Gastrocnemius medialis (tissue), 4 donors: ENCODE measurements around the gene RGMA.

ENCODE experiments used
- POLR2A ChIP-seq, 2 donors: fragments of 450-650 bp; IDR thresholded peaks; one replicate each; pipeline ENCODE4 v1.6.1; 2017; ENCODE audit warnings: antibody characterized with exemption in 2 of 2, mild to moderate bottlenecking in 2 of 2, moderate library complexity in 2 of 2
- TF ChIP-seq, protein P1 (sequence below), 5 experiments: fragments of 450-650 bp in 3 of 5; fragments of 200-600 bp in 2 of 5; sonication (generic) in 2 of 5; IDR thresholded peaks in 4 of 5; conservative IDR thresholded peaks in 1 of 5; 1 replicate in 4 of 5; 2 replicates in 1 of 5; pipeline ENCODE4 v1.5.1; 2016 to 2019; ENCODE audit warnings: antibody characterized with exemption in 5 of 5, mild to moderate bottlenecking in 3 of 5, moderate library complexity in 3 of 5

DNA sequence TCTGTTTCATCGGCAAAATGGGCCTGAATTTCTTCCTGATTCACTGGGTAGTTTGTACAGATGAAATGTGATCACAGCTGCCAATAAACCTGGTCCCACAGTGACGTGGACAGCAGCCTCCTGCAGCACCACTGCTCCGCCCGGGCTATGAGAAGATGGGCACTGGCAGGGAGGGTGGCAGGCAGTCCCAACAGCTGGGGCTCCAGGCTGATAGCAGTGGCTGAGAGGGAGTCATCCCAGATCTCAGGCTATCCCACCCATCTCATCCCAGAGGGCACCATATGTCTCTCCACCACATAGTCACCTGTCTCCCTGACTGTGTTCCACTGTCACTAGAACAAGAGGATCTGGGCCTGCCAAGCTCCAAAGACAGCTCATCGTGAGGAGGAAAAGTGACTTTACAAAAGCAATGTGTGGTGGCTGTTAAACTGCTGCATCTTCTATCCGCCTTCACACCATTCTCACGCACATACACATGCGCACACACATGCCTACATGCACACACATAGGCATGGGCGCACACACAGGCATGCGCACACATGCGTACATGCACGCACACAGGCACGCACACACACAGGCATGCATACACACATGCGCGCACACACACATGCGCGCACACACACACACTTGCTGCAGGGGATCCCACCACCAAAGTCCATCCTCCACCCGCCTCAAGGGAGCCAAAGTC, 46.2 kb downstream of the RGMA start:
- TF ChIP-seq, protein P1, sequence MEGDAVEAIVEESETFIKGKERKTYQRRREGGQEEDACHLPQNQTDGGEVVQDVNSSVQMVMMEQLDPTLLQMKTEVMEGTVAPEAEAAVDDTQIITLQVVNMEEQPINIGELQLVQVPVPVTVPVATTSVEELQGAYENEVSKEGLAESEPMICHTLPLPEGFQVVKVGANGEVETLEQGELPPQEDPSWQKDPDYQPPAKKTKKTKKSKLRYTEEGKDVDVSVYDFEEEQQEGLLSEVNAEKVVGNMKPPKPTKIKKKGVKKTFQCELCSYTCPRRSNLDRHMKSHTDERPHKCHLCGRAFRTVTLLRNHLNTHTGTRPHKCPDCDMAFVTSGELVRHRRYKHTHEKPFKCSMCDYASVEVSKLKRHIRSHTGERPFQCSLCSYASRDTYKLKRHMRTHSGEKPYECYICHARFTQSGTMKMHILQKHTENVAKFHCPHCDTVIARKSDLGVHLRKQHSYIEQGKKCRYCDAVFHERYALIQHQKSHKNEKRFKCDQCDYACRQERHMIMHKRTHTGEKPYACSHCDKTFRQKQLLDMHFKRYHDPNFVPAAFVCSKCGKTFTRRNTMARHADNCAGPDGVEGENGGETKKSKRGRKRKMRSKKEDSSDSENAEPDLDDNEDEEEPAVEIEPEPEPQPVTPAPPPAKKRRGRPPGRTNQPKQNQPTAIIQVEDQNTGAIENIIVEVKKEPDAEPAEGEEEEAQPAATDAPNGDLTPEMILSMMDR (IDR thresholded peaks at IDR 0.05 in 4 of 5, conservative IDR thresholded peaks at IDR 0.05 in 1 of 5): no peak
- no peak for TF ChIP-seq POLR2A (IDR thresholded peaks at IDR 0.05)
